Activated T-cell treated with anti-CD3 and anti-CD28 coated beads for 1 hour (primary cell): Measurements from ENCODE around the gene CCL19.
A peak's percentile ranks its signal among the peaks of the same experiment; 100 is the strongest.
"Not testable (repeated sequence)": the region's sequence is repeated elsewhere in the genome, so short reads cannot be mapped to it uniquely, and the experiment has no call there.

Experiments
- DNase-seq: peaks from one replicate; pipeline ENCODE4 v3.0.0-alpha.2; 2020; ENCODE audit warnings: low read depth

The CCL19 gene

DNA sequence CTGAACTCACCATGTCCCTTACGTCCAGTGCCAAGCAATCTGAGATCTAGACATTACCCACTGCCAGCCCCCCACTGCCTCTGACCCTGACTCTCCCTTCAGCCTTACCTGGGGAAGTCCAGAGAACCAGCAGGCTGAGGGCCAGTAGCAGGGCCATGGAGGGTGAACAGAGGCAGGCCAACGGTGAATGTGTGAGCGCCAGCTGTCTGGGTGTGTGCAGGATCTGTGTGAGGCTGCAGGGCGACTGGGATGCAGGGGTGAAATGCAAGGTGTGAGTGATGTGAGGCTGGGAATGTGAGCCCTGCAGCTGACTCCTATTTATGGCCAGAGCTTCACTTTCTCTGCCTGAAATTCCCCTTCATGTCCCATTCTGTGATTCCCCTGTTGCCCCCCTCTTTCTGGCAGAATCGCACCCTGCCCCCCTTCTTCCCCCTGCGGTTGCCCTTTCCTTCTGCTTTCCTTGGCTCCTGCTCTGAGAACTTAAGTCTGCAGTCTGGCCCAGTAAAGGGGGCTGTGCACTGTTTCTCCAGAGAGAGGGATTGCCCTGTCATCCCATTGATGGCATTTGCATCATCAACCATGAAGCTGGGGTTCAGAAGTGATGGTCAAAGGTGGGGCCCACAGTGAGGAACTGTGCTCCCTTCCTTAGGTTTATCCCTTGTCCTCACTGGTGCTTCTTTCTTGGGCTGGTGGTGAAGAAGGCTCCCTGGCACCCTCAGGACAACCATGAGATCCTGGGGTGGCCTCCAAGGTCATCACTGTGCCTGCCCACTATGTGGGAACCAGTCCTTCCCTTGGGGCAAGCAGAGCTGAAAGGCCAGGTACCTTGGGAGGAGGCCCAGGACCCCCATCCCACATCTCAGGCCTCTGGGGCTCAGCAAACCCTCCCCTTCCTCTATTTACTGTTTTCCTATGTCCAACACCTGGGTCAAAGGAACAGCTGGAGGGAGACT, at the start of gene CCL19:
CCL19 (minus strand) TSS at position 294 of the 953 bp plus-strand sequence; CDS start at position 157, 137 bp downstream.
- no peak for DNase-seq

DNA sequence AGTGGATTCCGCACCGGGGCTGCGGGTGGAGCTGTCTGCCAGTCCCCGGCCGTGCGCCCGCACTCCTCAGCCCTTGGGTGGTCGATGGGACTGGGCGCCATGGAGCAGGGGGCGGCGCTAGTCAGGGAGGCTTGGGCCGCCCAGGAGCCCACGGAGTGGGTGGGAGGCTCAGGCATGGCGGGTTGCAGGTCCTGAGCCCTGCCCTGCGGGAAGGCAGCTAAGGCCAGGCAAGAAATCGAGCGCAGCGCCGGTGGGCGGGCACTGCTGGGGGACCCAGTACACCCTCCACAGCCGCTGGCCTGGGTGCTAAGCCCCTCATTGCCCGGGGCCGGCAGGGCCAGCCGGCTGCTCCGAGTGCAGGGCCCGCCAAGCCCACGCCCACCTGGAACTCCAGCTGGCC, 49.1 kb upstream of the CCL19 start:
- not testable (repeated sequence) for DNase-seq

DNA sequence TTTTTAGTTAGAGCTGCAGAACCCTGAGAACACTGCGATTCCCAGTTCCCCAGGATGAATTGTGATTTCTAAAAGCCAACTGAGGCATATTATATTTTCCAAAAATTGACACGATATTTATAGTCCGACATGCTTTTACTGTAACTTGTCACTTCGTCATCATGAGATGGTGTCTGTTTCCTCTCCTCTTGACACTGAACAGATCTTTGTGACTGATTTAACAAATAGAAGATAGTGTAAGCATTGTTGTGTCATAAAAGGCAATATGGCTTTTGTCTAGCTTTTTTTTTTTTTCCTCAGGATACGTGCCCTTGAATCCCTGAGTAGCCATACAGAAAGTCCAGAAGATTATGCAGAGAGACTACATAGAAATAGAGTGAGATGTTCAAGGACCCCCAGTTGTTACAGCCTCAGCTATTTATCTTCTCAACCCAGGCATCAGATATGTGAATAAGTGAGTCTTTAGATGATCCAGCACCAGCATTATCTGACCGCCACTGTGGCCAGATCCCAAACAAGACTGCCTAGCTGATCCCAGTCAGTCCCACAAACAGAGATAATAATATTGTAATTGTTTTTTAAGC, 46.7 kb upstream of the CCL19 start:
- no peak for DNase-seq

DNA sequence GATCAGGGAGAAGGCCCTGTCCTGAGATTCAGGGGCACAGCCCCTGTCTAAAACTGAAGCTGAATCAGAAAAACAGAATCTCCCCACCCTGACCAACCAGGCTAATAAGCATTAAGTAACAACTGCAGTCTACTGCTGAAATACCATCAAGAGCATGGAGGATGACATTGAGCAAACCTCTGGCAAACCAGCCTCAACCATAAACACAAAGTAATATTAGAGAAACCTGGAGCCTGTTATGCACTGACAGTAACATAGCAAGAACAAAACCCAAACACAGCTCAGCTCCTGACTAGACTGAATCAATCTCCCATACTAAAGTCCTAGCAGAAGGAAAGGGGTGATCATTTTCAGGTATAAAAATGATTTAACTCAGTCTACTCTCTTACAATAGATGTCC, 43.6 kb upstream of the CCL19 start:
- DNase-seq: no peak

DNA sequence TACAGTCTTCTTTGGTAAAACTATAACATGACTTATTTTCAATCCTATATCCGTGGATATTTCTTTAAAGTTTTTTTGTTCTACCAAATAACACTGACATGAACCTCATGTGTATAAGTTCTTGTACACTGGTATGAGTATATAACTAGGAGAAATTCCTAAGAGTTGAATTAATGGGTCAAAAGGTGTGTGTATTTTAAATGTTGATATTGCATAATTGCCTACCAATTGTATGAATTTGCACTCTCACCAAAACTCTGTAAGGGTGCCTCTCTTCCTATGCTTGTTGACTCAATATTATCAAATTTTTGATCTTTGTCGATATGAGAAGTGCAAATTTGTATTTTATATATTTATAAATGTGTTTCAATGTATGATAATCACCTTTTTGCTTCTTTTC, 41.8 kb upstream of the CCL19 start:
- DNase-seq: no peak

DNA sequence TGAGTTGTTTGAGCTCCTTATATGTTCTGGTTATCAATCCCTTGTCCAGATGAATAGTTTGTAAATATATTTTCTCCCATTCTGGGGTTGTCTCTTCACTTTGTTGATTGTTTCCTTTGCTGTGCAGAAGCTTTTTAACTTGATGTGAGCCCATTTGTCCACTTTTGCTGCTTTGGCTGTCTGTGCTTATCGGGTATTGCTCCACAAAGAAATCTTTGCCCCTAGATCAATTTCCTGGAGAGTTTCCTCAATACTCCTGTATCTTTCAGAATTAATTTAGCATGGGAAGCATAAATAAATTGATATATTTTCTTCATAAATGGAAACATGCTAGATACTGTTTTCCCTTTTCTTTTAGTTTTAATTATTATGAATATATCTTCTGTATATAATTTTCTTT, 41.4 kb upstream of the CCL19 start:
- DNase-seq: no peak

DNA sequence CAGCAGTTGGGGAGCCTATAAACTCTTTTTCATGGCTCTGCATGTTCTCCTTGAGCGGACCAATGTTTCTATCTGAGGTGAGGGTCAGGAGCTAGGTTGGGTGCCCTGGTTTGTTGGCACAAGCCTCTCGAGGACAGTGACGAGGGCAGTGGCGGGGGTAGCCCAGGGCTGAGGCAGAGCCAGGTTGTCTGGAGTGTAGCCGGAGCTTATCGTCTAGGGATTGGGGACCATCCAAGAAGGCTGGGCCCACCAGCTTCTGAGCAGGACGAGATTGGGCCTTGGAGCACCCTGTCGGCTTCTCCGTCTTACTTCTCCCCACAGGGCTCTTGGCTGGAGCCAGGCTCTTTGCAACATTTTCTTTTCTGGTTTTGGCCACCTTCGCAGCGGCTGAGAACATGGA, 32.1 kb upstream of the CCL19 start:
- DNase-seq: no peak

DNA sequence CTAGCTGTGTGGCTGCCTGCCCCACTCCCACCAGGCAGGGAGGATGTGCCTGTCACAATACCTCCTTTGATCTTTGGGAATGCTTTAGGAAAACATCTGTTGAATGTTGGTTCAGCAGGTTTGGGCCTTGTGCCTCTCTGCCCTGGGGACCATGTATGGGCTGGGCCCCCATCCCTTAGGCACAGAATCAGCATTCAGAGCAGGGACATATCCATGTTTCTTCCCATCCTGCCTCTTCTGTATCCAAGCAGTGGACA, 28.6 kb upstream of the CCL19 start:
- DNase-seq: not testable (repeated sequence)

DNA sequence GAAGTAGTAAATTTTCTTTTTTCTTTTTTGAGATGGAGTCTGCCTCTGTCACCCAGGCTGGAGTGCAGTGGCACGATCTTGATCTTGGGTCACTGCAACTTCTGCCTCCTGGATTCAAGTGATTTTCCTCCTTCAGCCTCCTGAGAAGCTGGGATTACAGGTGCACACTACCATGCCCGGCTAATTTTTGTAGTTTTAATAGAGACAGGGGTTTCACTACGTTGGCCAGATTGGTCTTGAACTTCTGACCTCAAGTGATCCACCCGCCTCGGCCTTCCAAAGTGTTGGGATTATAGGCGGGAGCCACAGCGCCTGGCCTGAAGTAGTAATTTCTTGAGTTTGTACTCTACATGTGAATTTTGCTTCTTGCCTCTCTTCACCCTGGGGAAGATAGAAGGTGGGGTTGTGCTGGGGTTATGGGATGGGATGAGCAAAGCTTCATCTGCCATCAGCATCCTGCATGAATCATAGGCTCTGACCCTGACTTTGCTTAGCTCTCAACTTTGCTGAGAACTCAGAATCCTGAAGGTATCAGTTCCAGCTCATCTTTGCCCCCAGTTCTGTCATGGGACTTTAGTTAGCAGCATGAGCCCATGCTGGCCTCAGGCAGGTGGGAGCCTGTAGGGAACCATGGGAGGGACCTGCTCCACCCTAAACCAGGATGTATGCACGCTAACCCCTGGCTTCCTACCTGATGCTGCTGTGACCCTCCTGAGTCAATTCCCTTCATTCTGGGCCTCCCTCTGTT, 28.1 kb upstream of the CCL19 start:
- DNase-seq: no peak

DNA sequence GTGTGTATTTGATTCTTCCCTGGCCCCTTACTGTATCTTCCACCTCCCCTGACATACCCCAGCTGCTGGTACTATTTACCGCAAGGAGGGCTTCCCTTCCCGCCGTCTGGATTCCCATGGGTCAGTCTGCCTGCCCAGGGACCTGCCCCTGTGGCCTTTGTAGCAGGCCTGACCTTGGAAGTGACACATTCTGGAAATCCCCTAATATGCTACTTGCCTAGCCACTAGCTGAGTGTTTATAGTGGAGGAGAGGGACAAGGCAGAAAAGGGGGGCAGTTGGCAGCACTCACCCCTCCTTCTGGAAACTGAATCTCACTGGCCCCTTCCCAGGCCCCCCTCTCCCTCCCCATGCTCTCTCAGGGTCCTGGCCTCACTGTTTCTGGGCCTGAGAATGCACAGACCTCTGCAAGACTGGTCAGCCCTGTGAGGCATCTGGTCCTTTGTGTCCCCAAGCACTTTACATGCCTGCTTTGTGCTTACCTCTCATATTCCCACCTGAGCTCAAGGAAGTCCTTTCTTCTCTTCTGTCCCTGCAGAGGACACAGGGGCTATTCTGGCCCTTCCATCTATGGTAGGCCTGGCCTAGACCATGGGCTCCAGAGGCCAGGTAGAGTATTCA, 27.0 kb upstream of the CCL19 start:
- no peak for DNase-seq

DNA sequence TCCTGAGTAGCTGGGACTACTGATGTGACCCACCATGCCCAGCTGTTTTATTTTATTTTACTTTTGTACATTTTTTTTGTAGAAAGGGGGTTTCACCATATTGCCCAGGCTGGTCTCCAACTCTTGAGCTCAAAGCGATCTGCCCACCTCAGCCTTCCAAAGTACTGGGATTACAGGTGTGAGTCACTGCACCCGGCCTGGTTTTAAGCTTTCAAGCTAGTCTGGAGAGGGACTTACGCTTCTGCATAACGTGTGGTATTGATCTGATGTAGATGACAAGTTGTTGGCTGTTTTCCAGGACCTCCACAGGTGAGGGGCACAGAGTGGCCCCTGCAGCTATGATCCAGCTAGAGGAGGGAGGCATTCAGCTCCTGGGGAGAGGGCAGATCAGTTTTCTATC, 25.6 kb upstream of the CCL19 start:
- no peak for DNase-seq

DNA sequence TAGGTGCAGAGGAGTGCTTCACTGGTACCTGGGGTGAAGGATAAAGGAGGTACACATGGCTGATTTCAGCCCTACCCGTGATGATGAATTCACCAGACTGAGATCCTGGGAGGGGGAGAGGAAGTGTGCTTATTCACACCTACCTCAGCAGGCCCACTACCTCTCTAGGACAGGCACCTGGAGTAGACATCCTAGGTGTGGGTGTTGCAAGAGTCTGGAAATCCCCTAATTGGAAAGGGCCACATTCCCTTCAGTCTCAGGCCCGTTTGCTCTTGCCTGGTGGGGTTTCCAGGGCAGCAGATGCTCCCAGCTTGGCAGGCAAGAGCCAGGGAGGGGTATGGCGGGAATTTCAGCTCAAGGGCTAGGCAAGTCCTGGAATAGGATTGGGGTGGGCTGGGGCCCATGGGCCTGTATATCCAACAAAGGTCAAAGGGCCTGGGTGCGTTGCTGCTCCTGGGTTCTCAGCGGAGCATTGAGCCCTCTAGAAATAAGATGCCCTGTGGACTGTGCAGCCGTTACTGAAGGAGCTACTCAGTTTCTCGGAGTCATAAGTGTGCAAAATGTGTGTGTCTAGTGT, 24.7 kb upstream of the CCL19 start:
- DNase-seq: no peak

DNA sequence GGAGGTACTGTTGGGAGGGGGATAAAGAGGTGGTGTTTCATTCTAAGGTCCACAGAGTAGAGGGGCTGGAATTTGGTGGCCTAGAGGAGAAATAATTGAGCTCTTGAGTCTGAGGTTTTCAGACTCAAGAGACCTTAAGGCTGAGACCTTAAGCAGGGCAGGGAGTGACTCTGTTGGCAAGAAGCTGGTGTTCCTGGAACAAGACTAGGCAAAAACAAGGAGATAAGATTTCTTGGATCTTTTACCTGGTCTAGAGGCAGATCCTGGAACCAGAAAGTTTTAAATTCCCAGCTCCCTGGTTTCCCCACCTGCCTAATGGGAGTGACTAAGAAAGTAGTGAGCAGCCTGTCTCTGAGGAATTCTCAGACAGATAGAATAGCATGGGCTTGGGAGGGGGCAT, 22.9 kb upstream of the CCL19 start:
- DNase-seq: no peak

DNA sequence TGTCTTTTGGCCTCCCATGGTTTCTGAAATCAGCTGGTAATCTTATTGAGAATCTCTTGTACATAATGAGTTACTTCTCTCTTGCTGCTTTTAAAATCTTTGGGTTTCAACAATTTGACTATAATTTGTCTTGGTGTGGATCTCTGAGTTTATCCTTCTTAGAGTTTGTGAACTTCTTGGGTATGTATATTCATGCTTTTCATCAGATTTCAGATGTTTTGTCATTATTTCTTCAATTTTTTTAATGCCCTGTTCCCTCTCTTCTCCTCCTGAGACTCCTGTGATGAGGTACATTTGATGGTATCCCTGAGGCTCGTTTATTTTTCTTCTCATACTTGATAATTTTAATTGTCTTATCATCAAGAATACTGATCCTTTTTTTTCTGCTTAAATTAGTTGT, 21.1 kb upstream of the CCL19 start:
- no peak for DNase-seq

DNA sequence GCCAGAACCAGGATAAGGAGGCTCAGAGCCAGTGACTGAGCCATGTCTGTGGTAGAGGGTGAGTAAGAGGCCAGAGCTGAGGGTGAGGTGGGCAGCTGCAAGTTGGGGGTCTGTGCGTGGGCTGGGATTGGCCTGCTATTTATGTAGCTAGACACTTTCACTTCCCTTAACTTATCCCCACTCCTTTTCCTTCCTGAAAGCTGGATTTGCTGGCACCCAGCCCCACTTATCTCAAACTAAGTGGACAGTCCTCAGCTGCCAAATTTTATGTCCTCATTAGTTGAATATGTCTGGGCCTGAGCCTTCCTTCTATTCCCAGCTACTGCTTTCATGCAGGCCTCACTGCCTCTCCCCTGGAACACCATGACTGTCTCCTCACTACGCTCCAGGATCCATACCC, 18.9 kb upstream of the CCL19 start, which contains the start of gene CCL21:
CCL21 (minus strand) TSS at position 114 of the 400 bp plus-strand sequence; CDS start at position 44, 70 bp downstream.
- DNase-seq: no peak

DNA sequence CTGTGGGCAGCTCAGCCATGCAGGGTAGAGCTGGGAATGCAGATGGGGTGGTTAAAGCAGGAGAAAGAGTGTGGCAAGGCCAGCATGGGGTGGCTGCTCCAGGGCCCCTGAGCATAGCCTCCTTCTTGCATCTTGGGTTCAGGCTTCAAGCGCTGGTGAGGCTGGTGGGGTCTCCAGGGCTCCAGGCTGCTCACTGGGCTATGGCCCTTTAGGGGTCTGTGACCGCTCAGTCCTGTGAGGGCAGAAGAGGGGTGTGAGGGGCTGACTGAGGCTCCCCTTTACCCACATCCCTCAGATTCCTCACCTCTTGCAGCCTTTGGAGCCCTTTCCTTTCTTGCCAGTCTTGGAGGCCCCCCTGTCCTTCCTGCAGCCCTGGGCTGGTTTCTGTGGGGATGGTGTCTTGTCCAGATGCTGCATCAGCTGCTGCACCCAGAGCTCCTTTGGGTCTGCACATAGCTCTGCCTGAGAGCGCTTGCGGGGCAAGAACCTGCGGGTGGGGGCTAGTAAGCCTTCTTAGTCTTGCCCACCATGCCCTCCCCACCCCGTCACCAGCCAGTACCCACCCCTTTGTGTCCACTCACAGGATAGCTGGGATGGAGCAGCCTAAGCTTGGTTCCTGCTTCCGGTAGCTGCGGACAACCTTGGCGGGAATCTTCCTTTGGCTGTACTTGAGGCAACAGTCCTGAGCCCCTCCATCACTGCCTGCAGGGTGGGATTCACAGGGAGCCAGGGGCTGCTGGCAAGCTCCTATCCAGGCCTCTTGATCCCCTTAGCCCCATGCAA, 18.3 kb upstream of the CCL19 start:
- DNase-seq: no peak

DNA sequence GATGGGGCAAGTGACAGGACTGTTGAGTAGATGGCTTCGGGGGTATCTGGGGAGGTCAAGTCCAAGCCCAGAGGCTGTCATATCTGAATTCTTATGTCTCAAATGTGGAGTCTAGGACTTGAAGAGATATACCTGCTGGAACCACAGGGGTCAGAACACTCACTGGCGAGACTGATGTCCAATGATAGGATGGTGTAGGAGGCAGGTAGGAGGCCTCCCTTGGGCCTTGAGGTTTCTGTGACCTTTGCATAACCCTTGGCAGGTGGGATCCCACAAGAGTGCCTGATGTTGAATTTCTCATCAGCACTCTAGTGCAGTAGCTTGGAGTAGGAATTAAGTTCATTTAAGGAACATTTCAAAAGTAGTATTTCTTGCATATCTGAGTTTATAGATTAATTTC, 16.1 kb upstream of the CCL19 start:
- no peak for DNase-seq

DNA sequence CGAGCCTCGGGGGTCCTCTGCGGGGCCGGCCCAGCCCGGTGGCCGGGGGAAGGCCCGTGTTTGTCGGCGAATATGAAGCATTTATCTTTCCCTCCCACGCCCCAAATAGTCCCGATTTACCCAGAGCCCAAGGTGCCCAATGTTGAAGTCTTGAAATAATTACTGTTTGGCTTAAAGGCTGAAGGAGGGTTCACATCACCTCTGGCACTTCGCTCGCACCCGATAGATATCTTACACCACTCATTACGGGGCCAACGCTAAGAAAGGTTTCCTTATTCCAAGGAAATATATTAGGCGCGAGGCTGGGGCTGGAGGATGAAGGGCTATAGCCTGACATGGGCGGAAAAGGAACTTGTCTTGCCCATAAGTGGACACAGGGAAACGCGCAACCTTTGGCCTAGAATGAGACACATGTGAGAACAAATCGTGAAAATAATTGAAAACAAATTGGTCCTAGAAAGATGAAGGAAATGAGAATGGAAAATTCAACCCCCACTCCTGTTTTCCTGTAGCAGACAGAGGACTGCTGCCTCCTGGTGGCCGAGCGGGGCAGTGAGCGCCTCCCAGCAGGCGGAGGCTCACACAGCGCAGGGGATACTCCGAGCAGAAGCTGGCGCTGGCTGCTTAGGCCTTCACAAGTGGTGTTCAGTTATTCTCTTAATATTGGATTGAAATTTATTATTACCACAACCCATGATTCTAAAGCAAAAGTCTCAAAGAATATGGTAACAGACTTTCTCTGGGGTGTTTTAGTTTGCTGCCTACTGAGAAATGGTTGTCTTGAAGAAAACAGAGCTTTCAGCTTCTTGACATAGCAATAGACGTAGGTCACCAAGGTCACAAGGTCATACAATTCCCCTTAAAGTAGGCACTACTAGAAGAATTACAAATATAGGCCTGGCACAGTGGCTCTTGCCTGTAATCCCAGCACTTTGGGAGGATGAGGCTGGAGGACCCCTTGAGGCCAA, 11.0 kb upstream of the CCL19 start:
- peak; percentile 76 for DNase-seq

DNA sequence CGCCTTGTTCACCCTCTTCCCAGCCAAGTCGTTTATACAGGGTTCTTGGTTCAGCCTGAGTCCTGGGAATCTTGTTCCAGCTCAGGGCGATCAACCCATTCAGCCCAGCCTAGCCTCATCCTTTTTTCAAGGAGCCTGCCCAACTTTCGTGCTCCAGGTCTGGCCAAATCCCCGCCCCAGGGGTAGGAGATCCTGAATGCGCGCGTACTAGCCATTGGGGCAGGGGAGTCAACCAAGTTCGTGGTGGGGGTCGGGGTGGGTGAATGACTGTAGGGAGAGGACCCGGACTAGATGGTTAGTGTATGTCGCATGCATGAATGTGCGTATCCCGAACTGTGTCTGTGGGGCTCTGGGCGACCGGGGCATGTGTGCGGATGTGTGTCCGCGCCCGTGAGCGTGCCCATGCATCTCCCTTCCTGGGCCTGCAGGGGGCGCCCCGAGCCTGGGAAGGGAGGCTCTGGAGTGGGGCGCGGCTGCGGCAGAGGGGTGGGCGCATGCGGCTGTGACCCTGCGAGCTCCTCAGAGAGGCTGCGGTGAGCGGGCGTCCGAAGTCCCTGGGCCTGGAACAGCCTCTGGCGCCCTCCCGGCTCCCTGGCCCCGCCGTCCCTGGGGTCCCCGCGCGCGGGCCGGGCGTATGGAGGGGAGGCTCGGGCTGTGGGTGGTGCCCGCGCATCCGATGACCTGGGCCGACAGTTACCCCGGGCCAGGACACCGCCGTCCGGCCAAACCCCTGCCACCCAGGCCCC, 10.1 kb upstream of the CCL19 start:
- DNase-seq: peak; percentile 74
